IPS-11a (cell line): ENCODE measurements around the gene TMCC2.
"Not testable (repeated sequence)": the region's sequence is repeated elsewhere in the genome, so short reads cannot be mapped to it uniquely, and the experiment has no call there.

Experiments
- H3K4me3 ChIP-seq: one replicate; pipeline ENCODE4 v1.5.1; 2013; ENCODE audit warnings: low read depth, low read length, control low read depth

The TMCC2 gene

GRCh38 chr1:205227584-205228013 is at the start of gene TMCC2:
TMCC2 (plus strand) TSS chr1:205227946; CDS start chr1:205228565, 619 bp downstream.
- peak within 1 kb of the TSS; percentile 58 for H3K4me3 ChIP-seq

GRCh38 chr1:205179842-205180241 is 47.9 kb upstream of the TMCC2 start:
- H3K4me3 ChIP-seq, result no peak overlapping the region

- H3K4me3 ChIP-seq, result not testable (repeated sequence)
Measured at GRCh38 chr1:205180331-205180730, 47.4 kb upstream of the TMCC2 start.

- H3K4me3 ChIP-seq, result no peak overlapping the region
Measured at GRCh38 chr1:205182930-205183329, 44.8 kb upstream of the TMCC2 start.

- H3K4me3 ChIP-seq, result no peak overlapping the region
Measured at GRCh38 chr1:205183676-205184335, 43.9 kb upstream of the TMCC2 start.

- no peak overlapping the region for H3K4me3 ChIP-seq
Measured at GRCh38 chr1:205186191-205186590, 41.6 kb upstream of the TMCC2 start.

- no peak overlapping the region for H3K4me3 ChIP-seq
Measured at GRCh38 chr1:205187420-205187819, 40.3 kb upstream of the TMCC2 start.

GRCh38 chr1:205188098-205188497 is 39.6 kb upstream of the TMCC2 start:
- no peak overlapping the region for H3K4me3 ChIP-seq

GRCh38 chr1:205188596-205188995 is 39.1 kb upstream of the TMCC2 start:
- H3K4me3 ChIP-seq, result no peak overlapping the region

- no peak overlapping the region for H3K4me3 ChIP-seq
Measured at GRCh38 chr1:205189131-205189530, 38.6 kb upstream of the TMCC2 start.

GRCh38 chr1:205190845-205191577 is 36.7 kb upstream of the TMCC2 start:
- H3K4me3 ChIP-seq, result no peak overlapping the region

GRCh38 chr1:205191622-205192021 is 36.1 kb upstream of the TMCC2 start:
- H3K4me3 ChIP-seq, result no peak overlapping the region

- H3K4me3 ChIP-seq, result no peak overlapping the region
Measured at GRCh38 chr1:205192287-205192686, 35.5 kb upstream of the TMCC2 start.

GRCh38 chr1:205199090-205199930 is 28.4 kb upstream of the TMCC2 start:
- H3K4me3 ChIP-seq, result no peak overlapping the region

- no peak overlapping the region for H3K4me3 ChIP-seq
Measured at GRCh38 chr1:205199931-205200299, 27.8 kb upstream of the TMCC2 start.

GRCh38 chr1:205204552-205204951 is 23.2 kb upstream of the TMCC2 start:
- H3K4me3 ChIP-seq, result no peak overlapping the region

- no peak overlapping the region for H3K4me3 ChIP-seq
Measured at GRCh38 chr1:205205055-205205454, 22.7 kb upstream of the TMCC2 start.

GRCh38 chr1:205208811-205209210 is 18.9 kb upstream of the TMCC2 start:
- H3K4me3 ChIP-seq, result no peak overlapping the region

GRCh38 chr1:205210756-205211168 is 17.0 kb upstream of the TMCC2 start:
- H3K4me3 ChIP-seq, result peak overlapping the region; percentile 87

- peak within 1 kb of the TSS; percentile 87 for H3K4me3 ChIP-seq
Measured at GRCh38 chr1:205211169-205211838, 16.4 kb upstream of the TMCC2 start, which contains the start of gene DSTYK. DSTYK (minus strand) TSS chr1:205211702; CDS start chr1:205211535, 167 bp downstream.
